ENCODE measurements around the gene GNA15.

GNA15 gene

DNA sequence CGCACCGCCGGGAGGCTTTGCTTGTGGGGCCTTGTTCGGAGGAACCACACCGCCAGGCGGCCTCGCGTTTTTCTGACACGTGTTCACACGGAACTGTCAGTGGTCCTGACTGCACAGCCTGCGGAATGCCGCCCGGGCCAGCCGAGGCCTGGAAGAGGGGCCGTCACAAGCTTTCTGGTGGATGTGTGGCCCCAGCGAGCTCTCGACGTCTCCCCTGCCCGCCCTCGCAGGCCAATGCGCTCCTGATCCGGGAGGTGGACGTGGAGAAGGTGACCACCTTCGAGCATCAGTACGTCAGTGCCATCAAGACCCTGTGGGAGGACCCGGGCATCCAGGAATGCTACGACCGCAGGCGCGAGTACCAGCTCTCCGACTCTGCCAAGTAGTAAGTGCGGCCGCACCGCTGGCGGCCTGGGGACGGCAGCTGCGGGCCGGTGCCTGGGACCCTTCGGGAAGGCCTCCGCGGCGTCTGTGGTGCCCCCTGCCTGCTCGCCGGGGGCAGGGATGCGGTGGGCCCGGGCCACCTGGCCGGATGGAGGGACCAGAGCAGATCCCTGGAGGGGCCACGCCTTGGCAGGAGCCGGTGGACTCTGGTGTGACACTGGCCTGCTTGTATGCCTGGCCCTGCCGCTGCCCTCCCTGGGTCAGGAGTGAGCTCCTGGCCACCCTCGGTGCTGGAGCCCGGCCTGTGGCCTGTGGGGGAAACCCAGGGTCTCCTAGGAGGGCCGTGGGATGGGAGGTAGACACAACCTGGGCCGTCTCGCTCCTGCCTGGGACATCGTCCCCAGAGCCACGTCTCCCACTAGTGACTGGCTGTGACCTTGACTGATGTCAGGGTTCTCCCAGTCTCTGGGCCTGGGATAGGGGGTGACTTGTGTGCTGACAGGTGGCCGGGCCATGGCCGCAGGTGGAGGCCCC lies 22.5 kb upstream of the GNA15 start:
- in situ Hi-C loops (cut with MboI; ENCODE audit: low sequenced_read_pairs, unreplicated experiment): no loop called here
- TF ChIP-seq, protein P1, sequence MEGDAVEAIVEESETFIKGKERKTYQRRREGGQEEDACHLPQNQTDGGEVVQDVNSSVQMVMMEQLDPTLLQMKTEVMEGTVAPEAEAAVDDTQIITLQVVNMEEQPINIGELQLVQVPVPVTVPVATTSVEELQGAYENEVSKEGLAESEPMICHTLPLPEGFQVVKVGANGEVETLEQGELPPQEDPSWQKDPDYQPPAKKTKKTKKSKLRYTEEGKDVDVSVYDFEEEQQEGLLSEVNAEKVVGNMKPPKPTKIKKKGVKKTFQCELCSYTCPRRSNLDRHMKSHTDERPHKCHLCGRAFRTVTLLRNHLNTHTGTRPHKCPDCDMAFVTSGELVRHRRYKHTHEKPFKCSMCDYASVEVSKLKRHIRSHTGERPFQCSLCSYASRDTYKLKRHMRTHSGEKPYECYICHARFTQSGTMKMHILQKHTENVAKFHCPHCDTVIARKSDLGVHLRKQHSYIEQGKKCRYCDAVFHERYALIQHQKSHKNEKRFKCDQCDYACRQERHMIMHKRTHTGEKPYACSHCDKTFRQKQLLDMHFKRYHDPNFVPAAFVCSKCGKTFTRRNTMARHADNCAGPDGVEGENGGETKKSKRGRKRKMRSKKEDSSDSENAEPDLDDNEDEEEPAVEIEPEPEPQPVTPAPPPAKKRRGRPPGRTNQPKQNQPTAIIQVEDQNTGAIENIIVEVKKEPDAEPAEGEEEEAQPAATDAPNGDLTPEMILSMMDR (IDR thresholded peaks at IDR 0.05; ENCODE audit: borderline replicate concordance, control extremely low read depth, extremely low read depth, insufficient read depth, missing control alignments): no peak
- no peak for DNase-seq (ENCODE audit: low spot score)

DNA sequence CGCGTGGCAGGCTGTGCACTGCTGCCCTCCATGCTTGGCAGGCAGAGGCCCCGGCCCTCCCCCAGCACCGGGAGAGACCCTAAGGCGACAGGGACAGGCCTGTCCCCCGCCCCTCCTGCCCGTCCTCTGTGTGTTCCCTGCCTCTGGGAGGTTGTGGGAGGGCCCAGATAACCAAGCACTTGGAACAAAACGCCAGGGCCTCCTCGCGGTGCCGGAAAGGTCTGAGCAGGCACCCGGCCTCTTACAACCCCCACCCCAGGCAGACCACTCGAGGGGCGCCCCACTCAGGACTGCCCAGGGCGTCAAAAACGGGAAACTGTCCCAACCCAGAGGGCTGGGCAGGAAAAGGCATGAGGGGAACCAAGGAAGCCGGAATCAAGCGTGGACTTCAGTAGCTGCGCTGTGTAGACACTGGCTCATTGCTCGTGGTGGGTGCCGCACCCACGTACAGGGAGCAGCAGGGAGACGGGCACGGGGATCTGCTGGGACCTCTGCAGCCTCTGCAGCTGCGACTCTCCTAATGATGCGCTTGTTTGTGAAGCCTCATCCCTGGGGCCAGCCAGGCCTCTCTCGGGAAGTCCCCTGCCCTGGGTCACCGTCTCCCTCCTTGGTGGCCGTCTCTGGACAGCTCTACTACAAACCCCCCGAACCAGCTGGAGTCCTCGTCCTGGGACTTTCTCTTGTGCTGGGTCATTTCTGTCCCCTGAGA lies 21.7 kb upstream of the GNA15 start:
- no peak for DNase-seq (ENCODE audit: low spot score)
- TF ChIP-seq, protein P1 (IDR thresholded peaks at IDR 0.05; ENCODE audit: borderline replicate concordance, control extremely low read depth, extremely low read depth, insufficient read depth, missing control alignments): no peak
- in situ Hi-C loops (cut with MboI; ENCODE audit: low sequenced_read_pairs, unreplicated experiment): no loop called here

DNA sequence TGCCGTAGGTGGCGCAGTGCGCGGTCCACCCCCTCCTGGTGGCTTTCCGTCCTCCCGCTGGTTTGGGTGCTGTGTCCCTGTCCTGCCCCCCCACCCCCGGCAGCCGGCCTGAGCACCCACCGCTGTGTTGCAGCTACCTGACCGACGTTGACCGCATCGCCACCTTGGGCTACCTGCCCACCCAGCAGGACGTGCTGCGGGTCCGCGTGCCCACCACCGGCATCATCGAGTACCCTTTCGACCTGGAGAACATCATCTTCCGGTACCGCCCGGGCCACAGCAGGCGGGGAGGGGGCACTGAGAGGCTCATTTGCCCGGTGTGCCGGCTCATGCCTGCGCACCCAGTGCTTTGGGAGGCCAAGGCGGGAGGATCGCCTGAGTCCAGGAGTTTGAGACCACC lies 21.0 kb upstream of the GNA15 start:
- TF ChIP-seq, protein P1 (IDR thresholded peaks at IDR 0.05; ENCODE audit: borderline replicate concordance, control extremely low read depth, extremely low read depth, insufficient read depth, missing control alignments): no peak
- in situ Hi-C loops (cut with MboI; ENCODE audit: low sequenced_read_pairs, unreplicated experiment): no loop called here

DNA sequence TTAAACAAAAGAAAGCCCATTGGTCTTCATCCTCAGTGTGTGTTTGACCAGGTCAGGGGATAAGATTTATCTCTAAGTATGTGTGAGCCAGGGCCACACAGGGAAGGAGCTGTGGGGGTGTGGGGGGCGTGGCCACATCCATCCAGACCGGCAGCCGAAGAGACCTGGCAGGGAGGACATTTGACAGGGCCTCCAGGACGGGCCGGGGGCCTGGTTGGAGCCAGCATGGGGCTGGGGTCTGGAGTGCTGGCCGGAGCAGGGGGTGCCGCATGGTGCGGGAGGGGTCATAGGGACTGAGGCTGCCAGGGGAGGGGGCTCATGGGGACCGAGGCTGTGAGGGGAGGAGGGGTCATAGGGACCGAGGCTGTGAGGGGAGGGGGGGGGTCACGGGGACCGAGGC lies 20.4 kb upstream of the GNA15 start:
- in situ Hi-C loops (cut with MboI; ENCODE audit: low sequenced_read_pairs, unreplicated experiment): no loop called here
- TF ChIP-seq, protein P1 (IDR thresholded peaks at IDR 0.05; ENCODE audit: borderline replicate concordance, control extremely low read depth, extremely low read depth, insufficient read depth, missing control alignments): no peak
- DNase-seq (ENCODE audit: low spot score): no peak

More for the DNA sequence above, 21.0 kb upstream of the GNA15 start:
- DNase-seq (ENCODE audit: low spot score): no peak

DNA sequence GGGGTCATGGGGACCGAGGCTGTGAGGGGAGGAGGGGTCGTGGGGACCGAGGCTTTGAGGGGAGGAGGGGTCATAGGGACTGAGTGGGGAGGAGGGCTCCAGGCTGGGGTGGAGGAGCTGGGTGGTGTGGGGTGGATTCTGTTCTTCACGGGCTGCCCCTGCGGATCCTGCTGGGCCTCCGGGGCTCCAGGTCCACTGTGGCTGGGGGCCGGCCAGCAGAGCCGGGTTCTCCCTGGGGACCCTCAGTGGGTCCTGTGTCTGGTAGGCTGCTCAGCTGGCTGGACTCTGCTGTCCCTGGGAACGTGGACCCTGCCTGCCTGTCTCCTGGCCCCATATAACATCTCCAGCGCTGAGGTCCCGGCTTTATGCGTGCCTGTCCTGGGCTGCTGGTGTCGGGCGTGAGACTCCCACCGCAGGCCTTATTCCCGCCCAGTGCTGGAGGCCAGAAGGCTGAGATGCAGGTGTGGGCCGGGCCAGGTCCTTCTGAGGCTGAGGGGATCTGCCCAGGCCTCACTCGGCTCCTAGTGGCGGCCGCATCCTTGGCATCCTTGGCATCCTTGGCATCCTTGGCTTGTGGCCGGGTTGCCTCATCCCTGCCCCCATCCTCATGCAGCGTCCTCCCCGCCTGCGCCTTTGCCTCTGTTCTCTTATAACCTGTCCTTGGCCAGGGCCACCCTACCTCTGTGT lies 19.8 kb upstream of the GNA15 start:
- TF ChIP-seq, protein P1 (IDR thresholded peaks at IDR 0.05; ENCODE audit: borderline replicate concordance, control extremely low read depth, extremely low read depth, insufficient read depth, missing control alignments): no peak
- DNase-seq (ENCODE audit: low spot score): no peak
- in situ Hi-C loops (cut with MboI; ENCODE audit: low sequenced_read_pairs, unreplicated experiment): no loop called here

DNA sequence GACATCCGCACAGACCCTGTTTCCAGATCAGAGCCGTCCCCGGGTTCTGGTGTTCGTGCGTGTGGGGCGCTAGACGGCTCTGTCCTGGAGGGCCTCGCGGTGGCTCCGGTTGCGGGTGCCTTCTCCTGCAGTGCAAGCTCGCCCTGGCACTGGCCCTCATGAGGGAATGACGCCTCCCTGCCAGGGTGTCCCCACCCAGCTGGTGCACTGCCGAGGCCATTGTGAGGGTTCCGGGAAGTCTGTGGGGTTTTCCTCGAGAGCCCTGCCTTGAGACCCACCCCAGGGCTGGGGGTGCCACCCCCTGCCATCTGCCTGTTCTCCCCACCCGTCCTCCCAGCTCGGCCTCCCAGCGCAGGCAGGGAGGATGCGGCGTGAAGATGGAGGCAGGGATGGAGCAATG lies 19.2 kb upstream of the GNA15 start:
- TF ChIP-seq, protein P1 (IDR thresholded peaks at IDR 0.05; ENCODE audit: borderline replicate concordance, control extremely low read depth, extremely low read depth, insufficient read depth, missing control alignments): no peak
- no peak for DNase-seq (ENCODE audit: low spot score)
- in situ Hi-C loops (cut with MboI; ENCODE audit: low sequenced_read_pairs, unreplicated experiment): no loop called here
